NCI-H2196 (cell line): ENCODE results near the gene SUPT20HL2.
"Not testable (repeated sequence)": the region's sequence is repeated elsewhere in the genome, so short reads cannot be mapped to it uniquely, and the experiment has no call there.

ENCODE experiments used
- DNase-seq: peaks from one replicate; lab custom pipeline; 2025; ENCODE audit not compliant: unreplicated experiment; lab: John Stamatoyannopoulos, UW

The SUPT20HL2 gene

DNA sequence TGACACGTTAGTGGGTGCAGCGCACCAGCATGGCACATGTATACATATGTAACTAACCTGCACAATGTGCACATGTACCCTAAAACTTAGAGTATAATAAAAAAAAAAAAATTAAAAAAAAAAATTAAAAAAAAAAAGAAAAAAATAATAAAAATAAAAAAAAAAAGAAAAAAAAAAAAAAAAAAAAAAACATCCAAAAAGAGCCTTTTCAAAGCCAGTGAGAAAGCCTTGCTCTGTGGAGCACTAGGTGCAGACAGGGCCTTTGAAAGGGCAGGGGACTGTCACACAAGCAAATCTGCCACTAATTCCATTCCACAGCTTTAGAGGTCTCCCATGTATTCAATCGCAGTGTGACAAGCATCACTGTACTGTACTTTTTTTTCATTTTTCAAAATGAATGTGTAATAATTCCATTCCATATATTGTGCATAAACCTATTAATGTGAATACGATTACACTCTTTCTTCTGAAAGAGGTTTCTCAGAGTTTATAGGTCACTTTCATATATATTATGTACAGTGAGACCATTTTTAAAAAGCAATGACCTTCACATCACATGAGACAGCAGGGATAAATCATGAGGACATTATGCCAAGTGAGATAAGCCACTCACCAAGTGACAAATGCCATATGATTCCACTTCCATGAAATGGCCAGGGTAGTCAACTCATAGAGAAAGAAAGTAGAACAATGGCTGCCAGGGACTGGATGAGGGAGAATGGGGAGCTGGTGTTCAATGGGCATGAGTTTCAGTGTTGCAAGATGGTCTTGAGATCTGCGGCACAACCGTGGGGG lies 4.1 kb downstream of the SUPT20HL2 start:
- DNase-seq = not testable (repeated sequence)

DNA sequence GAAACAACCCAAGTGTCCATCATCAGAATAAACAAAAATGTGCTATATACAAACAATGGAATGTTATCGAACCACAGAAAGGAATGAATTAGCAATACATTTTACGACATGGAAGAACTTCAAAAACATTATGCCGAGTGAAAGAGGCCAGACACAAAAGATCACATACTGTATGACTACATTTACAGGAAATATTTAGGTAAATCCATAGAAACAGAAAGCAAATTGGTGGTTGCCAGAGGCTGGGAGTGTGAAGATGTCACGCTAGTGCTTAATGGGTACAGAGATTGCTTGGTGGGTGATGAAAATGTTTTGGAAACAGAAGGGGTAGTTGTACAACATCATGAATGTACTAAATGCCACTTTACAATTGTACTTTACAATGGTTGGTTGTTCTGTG lies 5.1 kb downstream of the SUPT20HL2 start:
- not testable (repeated sequence) for DNase-seq

GRCh38 chrX:24306440-24306839 lies 7.4 kb downstream of the SUPT20HL2 start:
- DNase-seq = no peak

DNA sequence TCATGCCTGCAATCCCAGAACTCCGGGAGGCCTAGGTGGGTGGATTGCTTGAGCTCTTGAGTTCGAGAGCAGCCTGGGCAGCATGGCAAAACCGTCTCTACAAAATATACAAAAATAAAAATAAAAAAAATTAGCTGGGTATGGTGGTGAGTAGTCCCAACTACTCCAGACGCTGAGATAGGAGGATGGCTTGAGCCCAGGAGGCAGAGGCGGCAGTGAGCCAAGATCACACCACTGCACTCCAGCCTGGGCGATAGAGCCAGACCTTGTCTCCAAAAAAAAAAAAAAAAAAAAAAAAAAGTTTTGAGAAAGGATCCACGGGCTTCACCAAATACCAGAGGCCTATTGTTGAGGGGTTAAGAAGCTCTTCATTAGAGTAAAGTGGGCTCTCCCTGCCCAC lies 8.0 kb downstream of the SUPT20HL2 start:
- DNase-seq = no peak

DNA sequence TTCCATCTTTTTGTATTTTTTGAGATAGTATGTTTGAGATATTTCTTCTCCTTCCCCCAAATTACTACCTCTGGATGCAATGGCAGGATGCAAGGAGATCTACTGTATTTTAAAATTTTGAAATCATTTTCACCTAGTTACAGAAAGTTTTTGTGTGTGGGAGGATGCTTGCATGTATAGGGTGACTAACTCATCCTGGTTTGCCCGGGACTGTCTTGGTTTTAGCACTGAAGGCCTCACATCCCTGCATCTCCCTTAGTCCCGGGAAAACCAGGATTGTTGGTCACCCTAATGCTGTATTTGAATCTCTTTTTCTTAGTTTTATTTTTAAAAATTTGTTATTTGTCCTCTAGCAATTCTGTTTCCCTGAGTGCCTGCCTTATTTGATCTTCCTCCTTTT lies 12.1 kb downstream of the SUPT20HL2 start:
- no peak for DNase-seq

DNA sequence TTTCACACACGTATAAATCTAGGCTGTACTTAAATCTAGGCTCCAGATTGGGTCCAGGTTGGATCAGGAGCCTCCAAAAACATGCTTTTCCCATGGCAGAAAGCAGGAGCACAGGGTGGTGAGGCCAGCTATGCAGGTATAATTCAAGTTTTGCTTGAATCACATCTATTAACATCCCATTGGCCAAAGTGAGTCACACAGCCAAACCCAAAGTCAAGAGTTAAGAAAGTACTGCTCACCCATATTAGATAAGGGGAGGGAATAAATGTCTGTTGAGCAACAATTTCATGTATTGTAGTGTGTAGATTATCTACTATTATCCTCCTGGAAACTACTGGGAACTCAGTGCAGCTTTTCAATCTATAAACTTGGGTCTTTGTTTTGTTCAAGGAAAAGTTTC lies 12.8 kb downstream of the SUPT20HL2 start:
- DNase-seq = no peak

DNA sequence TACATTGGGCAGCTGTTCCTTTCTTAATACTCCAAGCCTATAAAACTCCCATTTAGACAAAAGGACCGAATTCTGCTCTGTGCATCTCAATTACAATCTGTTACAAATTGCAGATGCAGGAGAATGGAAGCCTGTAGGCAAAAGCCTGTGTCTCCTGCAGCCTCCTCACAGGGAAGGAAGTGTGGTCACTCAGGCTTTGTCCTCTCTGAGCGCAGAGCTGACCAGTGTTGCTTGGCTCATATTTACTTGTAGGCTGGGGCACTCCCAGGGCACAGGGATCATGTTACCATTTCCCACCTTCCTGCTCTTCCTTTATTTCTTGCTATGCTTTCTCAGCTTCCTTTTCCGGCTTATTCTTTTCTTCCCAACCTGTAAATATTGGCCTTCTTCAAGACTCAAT lies 15.7 kb downstream of the SUPT20HL2 start:
- no peak for DNase-seq

- no peak for DNase-seq
Observed at GRCh38 chrX:24294619-24295018, 19.2 kb downstream of the SUPT20HL2 start.

- DNase-seq = no peak
Observed at GRCh38 chrX:24293412-24293811, 20.5 kb downstream of the SUPT20HL2 start.

DNA sequence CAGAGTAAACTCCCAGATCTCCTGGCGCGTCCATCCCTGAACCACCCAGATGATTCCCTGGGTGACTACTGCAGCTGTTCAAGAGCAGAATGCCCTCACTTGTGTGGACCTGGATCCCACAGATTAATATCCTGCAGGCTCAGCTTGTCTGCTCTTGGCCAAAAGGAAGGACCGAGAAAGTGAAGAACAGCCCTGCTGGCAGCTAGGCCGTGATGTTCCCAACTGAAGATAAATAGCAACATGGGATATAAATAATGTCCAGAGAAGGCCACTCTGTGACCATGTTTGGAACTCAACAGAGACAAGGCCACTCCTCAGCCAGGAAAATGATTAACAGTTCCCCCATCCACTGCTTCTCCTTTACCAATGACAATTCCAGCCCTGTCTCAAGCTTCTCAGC lies 21.5 kb downstream of the SUPT20HL2 start:
- no peak for DNase-seq

DNA sequence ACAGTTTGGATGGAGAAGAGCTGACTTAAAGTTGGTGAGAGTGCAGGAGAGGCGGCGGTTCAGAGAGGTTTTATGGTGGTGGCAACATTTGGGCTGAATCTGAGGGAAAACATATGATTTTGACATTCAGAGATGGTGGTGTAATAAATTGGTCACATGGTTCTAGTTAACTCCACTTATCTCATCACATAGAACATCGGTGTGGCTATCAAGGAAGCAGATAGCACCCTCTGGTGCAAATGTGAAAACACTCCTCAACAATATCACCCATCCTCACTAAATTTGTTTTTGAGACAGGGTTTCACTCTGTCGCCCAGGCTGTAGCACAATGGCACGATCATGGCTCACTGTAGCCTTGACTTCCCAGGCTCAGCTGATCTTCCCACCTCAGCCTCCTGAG lies 28.8 kb downstream of the SUPT20HL2 start:
- DNase-seq = no peak

GRCh38 chrX:24283127-24283794 lies 30.6 kb downstream of the SUPT20HL2 start:
- DNase-seq = no peak

DNA sequence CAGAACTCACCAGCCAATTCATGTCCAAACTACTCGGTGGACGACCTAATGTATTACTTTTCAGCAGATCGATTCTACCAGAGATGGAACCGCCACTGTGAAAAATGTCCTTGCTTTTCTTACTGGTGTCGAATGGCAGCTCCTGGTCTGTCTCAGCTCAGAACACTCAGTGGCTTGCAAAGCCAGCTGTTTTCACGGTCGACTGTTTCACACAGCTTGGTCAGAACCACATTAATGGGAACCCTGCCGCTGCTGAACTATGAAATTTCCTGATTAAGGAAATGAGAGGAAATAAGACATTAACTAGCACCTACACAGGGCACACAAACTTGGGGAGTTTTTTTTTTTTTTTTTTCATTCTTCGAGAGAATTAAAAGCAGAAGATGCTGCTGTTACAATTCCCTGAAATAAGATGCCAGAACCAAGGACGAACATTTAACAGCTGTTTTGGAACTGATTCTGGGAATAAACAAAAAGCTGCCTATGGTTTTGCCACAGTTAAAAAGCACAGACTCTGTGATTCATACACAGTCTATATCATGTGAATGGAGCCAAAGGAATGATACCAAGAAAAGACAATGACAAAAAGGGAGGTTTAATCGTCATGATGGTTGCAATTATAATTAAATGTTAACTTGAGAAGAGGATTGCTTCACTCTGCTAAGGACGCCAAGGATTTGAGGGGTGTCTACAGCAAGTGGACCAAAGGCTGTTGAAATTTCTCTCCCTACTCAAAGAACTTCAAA lies 31.3 kb downstream of the SUPT20HL2 start:
- DNase-seq = no peak

GRCh38 chrX:24277405-24277804 lies 36.5 kb downstream of the SUPT20HL2 start:
- DNase-seq = no peak

DNA sequence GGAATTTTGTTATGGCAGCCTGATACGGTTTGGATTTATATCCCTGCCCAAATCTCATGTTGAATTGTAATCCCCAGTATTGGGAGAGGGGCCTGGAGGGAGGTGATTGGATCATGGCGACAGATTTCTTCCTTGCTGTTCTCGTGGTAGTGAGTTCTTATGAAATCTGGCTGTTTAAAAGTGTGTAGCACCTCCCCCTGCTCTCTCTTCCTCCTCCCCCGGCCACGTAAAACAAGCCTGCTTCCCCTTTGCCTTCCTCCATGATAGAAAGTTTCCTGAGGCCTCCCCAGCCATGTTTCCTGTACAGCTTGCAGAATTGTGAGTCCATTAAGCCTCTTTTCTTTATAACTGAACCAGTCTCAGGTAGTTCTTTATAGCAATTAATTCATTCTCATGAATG lies 37.9 kb downstream of the SUPT20HL2 start:
- DNase-seq = no peak

DNA sequence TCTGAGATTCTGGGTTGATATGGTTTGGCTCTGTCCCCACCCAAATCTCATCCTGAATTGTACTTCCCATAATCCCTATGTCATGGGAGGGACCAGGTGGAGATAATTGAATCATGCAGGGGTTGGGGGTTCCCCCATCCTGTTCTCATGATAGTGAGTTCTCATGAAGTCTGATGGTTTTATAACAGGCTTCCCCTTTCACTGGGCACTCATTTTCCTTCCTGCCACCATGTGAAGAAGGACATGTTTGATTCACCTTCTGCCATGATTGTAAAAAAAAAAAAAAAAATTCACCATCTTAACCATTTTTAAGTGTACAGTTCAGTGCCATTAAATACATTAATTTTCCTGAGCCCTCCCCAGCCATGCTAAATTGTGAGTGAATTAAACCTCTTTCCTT lies 42.6 kb downstream of the SUPT20HL2 start:
- DNase-seq = no peak

GRCh38 chrX:24268786-24269185 lies 45.1 kb downstream of the SUPT20HL2 start:
- DNase-seq = no peak

GRCh38 chrX:24266996-24267395 lies 46.9 kb downstream of the SUPT20HL2 start:
- no peak for DNase-seq

- DNase-seq = no peak
Observed at GRCh38 chrX:24264383-24264782, 49.5 kb downstream of the SUPT20HL2 start.

DNA sequence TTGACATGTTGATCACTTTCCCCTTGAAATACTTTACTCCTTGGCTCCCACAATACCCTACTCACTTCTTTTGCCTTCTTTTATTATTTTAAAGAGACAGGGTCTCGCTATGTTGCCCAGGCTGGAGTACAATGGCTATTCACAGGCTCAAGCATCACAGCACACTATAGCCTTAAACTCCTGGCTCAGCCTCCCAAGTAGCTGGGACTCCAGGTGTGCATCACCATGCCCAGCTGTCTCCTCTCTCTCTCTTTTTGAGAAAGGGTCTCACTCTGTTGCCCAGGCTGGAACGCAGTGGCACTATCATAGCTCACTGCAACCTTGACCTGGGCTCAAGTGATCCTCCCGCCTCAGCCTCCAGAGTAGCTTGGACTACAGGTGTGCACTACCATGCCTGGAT lies 51.6 kb downstream of the SUPT20HL2 start:
- no peak for DNase-seq
